B cell (primary cell): ENCODE data around the gene TFDP1. TPM values are rescaled to one million over a fixed set of nuclear protein-coding genes. Genes with fewer than 3 reads are reported as not detected.

ENCODE experiments used
- ATAC-seq: fragments of 200-7000 bp; cut with Tn5 transposase; one replicate; pipeline ENCODE4 v1.10.0; 2021; ENCODE audit warnings: low read depth, mild to moderate bottlenecking, moderate number of reproducible peaks, moderate library complexity
- CTCF ChIA-PET: fragments of 350-600 bp; sonication (Branson Sonifier 250); formaldehyde crosslinking; loops from one replicate; lab custom pipeline; 2021; ENCODE audit warnings: antibody characterized with exemption, inconsistent platforms; lab: Charles Lee
- POLR2A ChIA-PET: fragments of 350-600 bp; sonication (Branson Sonifier 250); formaldehyde crosslinking; loops from one replicate; lab custom pipeline; 2021; ENCODE audit warnings: antibody characterized with exemption; lab: Charles Lee
- DNase-seq: peaks from one replicate; pipeline ENCODE4 v3.0.0; 2013
- H2AFZ ChIP-seq: 2 replicates; pipeline ENCODE4 v1.6.1; 2012; ENCODE audit warnings: mild to moderate bottlenecking, low read depth, low read length; ENCODE audit not compliant: insufficient read depth, poor library complexity, severe bottlenecking
- H3K27ac ChIP-seq, 2 donors: 1 replicate in 1 of 2; 2 replicates in 1 of 2; pipeline ENCODE4 v1.5.1; 2012 to 2013; ENCODE audit warnings: low read length in 2 of 2, mild to moderate bottlenecking in 2 of 2, moderate library complexity in 1 of 2
- H3K27me3 ChIP-seq, 4 experiments: fragments of 200-600 bp in 1 of 4; sonication (generic) in 1 of 4; replicated peaks in 1 of 4; 1 replicate in 2 of 4; 2 replicates in 2 of 4; pipeline versions ENCODE4 v1.6.1 to v1.7.0; 2013 to 2016; ENCODE audit warnings: low read length in 3 of 4, mild to moderate bottlenecking in 2 of 4, mixed read lengths in 1 of 4, moderate library complexity in 1 of 4; ENCODE audit not compliant: insufficient read depth in 4 of 4, control insufficient read depth in 3 of 4; ENCODE audit errors: control extremely low read depth in 1 of 4
- H3K36me3 ChIP-seq, 2 experiments: replicated peaks in 1 of 2; 1 replicate in 1 of 2; 2 replicates in 1 of 2; pipeline versions ENCODE4 v1.6.1 to v1.7.1; 2013; ENCODE audit warnings: low read length in 1 of 2; ENCODE audit not compliant: insufficient read depth in 2 of 2, control insufficient read depth in 1 of 2; ENCODE audit errors: control extremely low read depth in 1 of 2, extremely low read depth in 1 of 2
- H3K4me1 ChIP-seq, 2 donors: fragments of 200-600 bp in 1 of 2; sonication (generic) in 1 of 2; 1 replicate in 1 of 2; 2 replicates in 1 of 2; pipeline versions ENCODE4 v1.5.1 to v1.6.1; 2013 to 2017; ENCODE audit warnings: low read length in 2 of 2; ENCODE audit not compliant: control insufficient read depth in 2 of 2, insufficient read depth in 2 of 2
- H3K4me2 ChIP-seq: replicated peaks from 2 replicates; pipeline ENCODE3; 2012; ENCODE audit warnings: mild to moderate bottlenecking, low read depth, low read length; ENCODE audit not compliant: poor library complexity, severe bottlenecking
- H3K4me3 ChIP-seq, 5 experiments: fragments of 200-600 bp in 1 of 5; sonication (generic) in 1 of 5; 1 replicate in 3 of 5; 2 replicates in 2 of 5; pipeline versions ENCODE4 v1.5.1 to v1.7.0; 2011 to 2016; ENCODE audit warnings: low read length in 4 of 5, mild to moderate bottlenecking in 4 of 5, low read depth in 2 of 5, control low read depth in 1 of 5, moderate library complexity in 1 of 5; ENCODE audit not compliant: insufficient read depth in 1 of 5; ENCODE audit errors: control extremely low read depth in 1 of 5, extremely low read depth in 1 of 5
- H3K79me2 ChIP-seq: fragments of 200-600 bp; sonication (generic); one replicate; pipeline ENCODE4 v1.6.0; 2016; ENCODE audit warnings: low read length; ENCODE audit not compliant: control insufficient read depth, insufficient read depth
- H3K9ac ChIP-seq: fragments of 200-600 bp; sonication (generic); 2 replicates; pipeline ENCODE4 v1.6.1; 2017; ENCODE audit warnings: mild to moderate bottlenecking, low read length, moderate library complexity
- H3K9me3 ChIP-seq, 3 donors: one replicate each; pipeline versions ENCODE4 v1.6.1 to v1.7.1; 2013; ENCODE audit warnings: low read length in 2 of 3; ENCODE audit not compliant: control insufficient read depth in 2 of 3, insufficient read depth in 1 of 3; ENCODE audit errors: control extremely low read depth in 1 of 3
- H4K20me1 ChIP-seq: 2 replicates; pipeline ENCODE4 v1.6.0; 2012; ENCODE audit warnings: mild to moderate bottlenecking, low read length; ENCODE audit not compliant: insufficient read depth, control insufficient read depth, poor library complexity, severe bottlenecking
- H3K27ac Mint-ChIP-seq: one replicate; pipeline ENCODE4 v1.8.0; 2021; ENCODE audit warnings: mixed read lengths
- H3K27me3 Mint-ChIP-seq: one replicate; pipeline ENCODE4 v1.8.0; 2021; ENCODE audit warnings: mixed read lengths
- H3K4me1 Mint-ChIP-seq: one replicate; pipeline ENCODE4 v1.8.0; 2021; ENCODE audit warnings: mixed read lengths
- H3K4me3 Mint-ChIP-seq: one replicate; pipeline ENCODE4 v1.8.0; 2021; ENCODE audit warnings: mixed read lengths
- H3K9me3 Mint-ChIP-seq: one replicate; pipeline ENCODE4 v1.8.0; 2022; ENCODE audit warnings: mixed read lengths; ENCODE audit not compliant: insufficient read depth
- EZH2 ChIP-seq: IDR thresholded peaks from 2 replicates; pipeline ENCODE4 v1.6.1; 2012; ENCODE audit warnings: borderline replicate concordance, low read depth, mild to moderate bottlenecking, moderate library complexity, low read length; ENCODE audit not compliant: insufficient read depth, poor library complexity, severe bottlenecking
- WGBS: methylation state at CpG from one replicate; pipeline ENCODE4 v1.1.5; 2013; ENCODE audit warnings: missing lambda C conversion rate; ENCODE audit not compliant: insufficient coverage; 5-methylcytosine and 5-hydroxymethylcytosine counted together
- intact Hi-C: fragments of 100-400 bp; cut with micrococcal nuclease; formaldehyde crosslinking; loops from one replicate; pipeline ENCODE4 v1.10.0; 2022
- polyA plus RNA-seq: library from polyadenylated mRNA; depleted of rRNA; stranded (reverse); fragments of >200 nt; gene quantifications from 2 replicates; pipeline ENCODE4 v1.2.3, GENCODE V29; 2012
- total RNA-seq, 2 donors: library from RNA; stranded (reverse); fragments of 120-200 nt in 1 of 2; gene quantifications; 1 replicate in 1 of 2; 2 replicates in 1 of 2; pipeline versions ENCODE4 v1.2.3 to v1.2.4, GENCODE V29; 2013 to 2022
- TF ChIP-seq, protein P1 (sequence below): fragments of 200-600 bp; IDR thresholded peaks from one replicate; pipeline ENCODE4 v1.8.0; 2022; ENCODE audit warnings: antibody characterized with exemption, mild to moderate bottlenecking

TFDP1 gene
- total and polyA plus RNA-seq, 2 donors (not counting 1 experiment from before 2014, with no cell fraction given), result 19.1 to 31.1 TPM

DNA sequence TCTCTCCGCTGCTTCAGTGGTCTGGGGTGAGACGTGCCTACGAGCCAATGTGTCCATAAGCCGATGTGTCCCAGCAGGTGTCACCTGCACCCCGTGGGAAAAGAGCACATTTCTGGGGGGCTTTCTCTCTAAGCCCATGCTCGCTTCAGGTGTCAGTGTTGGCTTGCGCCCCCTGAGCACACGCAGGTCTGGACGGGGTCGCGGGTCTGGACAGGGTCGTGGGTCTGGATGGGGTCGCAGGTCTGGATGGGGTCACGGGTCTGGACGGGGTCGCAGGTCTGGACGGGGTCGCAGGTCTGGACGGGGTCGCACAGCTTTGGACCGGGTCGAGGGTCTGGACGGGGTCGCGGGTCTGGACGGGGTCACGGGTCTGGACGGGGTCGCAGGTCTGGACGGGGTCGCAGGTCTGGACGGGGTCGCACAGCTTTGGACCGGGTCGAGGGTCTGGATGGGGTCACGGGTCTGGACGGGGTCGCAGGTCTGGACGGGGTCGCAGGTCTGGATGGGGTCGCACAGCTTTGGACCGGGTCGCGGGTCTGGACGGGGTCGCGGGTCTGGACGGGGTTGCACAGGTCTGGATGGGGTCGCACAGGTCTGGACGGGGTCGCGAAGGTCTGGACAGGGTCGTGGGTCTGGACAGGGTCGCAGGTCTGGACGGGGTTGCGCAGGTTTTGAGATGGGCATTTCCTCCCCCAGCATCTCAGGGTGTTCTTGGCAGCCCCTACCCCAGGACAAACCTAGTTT, 24.5 kb upstream of the TFDP1 start:
- WGBS, result 94% methylated on average over 52 of the region's 56 CpGs
- Histone ChIP-seq H2AFZ (no peak overlapping the region), H3K79me2 (no peaks in the 10 kb centered on the region), H3K27ac (no peak overlapping the region), H3K9ac (no peak overlapping the region), H4K20me1 (no peaks in the 10 kb centered on the region), H3K27me3 (no peaks in the 10 kb centered on the region), H3K4me1 (peaks cover 3 to 32% of the 10 kb centered on the region in 2 donors), H3K4me3 (no peak overlapping the region), H3K36me3 (no peaks in the 10 kb centered on the region), H3K4me2 (no peak overlapping the region), H3K9me3 (no peaks in the 10 kb centered on the region)
- H3K9me3 Mint-ChIP-seq, result no peaks in the 10 kb centered on the region
- TF ChIP-seq, protein P1, sequence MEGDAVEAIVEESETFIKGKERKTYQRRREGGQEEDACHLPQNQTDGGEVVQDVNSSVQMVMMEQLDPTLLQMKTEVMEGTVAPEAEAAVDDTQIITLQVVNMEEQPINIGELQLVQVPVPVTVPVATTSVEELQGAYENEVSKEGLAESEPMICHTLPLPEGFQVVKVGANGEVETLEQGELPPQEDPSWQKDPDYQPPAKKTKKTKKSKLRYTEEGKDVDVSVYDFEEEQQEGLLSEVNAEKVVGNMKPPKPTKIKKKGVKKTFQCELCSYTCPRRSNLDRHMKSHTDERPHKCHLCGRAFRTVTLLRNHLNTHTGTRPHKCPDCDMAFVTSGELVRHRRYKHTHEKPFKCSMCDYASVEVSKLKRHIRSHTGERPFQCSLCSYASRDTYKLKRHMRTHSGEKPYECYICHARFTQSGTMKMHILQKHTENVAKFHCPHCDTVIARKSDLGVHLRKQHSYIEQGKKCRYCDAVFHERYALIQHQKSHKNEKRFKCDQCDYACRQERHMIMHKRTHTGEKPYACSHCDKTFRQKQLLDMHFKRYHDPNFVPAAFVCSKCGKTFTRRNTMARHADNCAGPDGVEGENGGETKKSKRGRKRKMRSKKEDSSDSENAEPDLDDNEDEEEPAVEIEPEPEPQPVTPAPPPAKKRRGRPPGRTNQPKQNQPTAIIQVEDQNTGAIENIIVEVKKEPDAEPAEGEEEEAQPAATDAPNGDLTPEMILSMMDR, result no peak
- no peak for TF ChIP-seq EZH2
- no peak overlapping the region for H3K4me3 Mint-ChIP-seq
- DNase-seq, result no peak
- peaks cover 30% of the 10 kb centered on the region for H3K4me1 Mint-ChIP-seq
- intact Hi-C loops, result no loop called here
- no peak overlapping the region for H3K27ac Mint-ChIP-seq
- H3K27me3 Mint-ChIP-seq, result peaks cover 3% of the 10 kb centered on the region
- CTCF ChIA-PET, result interaction anchor here (0.9 kb wide), 1 partner anchor 102 kb away, joined by 3 read pairs; no protein-coding TSS in a partner anchor
- no peak for ATAC-seq
- POLR2A ChIA-PET, result interaction anchor here (0.7 kb wide), 1 partner anchor 72 kb away, joined by 6 read pairs; no protein-coding TSS in a partner anchor

GRCh38 chr13:113560645-113561416, 23.7 kb upstream of the TFDP1 start:
- Histone ChIP-seq H3K27ac (no peak overlapping the region), H3K9me3 (no peaks in the 10 kb centered on the region), H3K36me3 (no peaks in the 10 kb centered on the region), H2AFZ (no peak overlapping the region), H3K4me2 (no peak overlapping the region), H3K4me1 (peaks cover 3 to 32% of the 10 kb centered on the region in 2 donors), H3K4me3 (no peak overlapping the region), H4K20me1 (no peaks in the 10 kb centered on the region), H3K9ac (no peak overlapping the region), H3K79me2 (no peaks in the 10 kb centered on the region), H3K27me3 (no peaks in the 10 kb centered on the region)
- CTCF ChIA-PET, result interaction anchor here (0.9 to 2.2 kb wide), 3 partner anchors 17 to 104 kb away, joined by 3 to 5 read pairs (median 4); no protein-coding TSS in a partner anchor
- peaks cover 30% of the 10 kb centered on the region for H3K4me1 Mint-ChIP-seq
- H3K27ac Mint-ChIP-seq, result no peak overlapping the region
- H3K4me3 Mint-ChIP-seq, result no peak overlapping the region
- no peak for ATAC-seq
- H3K9me3 Mint-ChIP-seq, result no peaks in the 10 kb centered on the region
- no peak for TF ChIP-seq EZH2
- TF ChIP-seq, protein P1, result no peak
- peaks cover 4% of the 10 kb centered on the region for H3K27me3 Mint-ChIP-seq
- WGBS, result 92% methylated on average over 18 of the region's 18 CpGs
- POLR2A ChIA-PET, result no interaction called here
- intact Hi-C loops, result no loop called here
- DNase-seq, result no peak
